CD4-positive, alpha-beta T cell treated with Interferon alpha-2 for 1 hour (primary cell): ENCODE data around the gene FYCO1.

Experiments
- DNase-seq, 2 donors: peaks; one replicate each; pipeline ENCODE4 v3.0.0-alpha.2; 2020 to 2022

The FYCO1 gene

DNA sequence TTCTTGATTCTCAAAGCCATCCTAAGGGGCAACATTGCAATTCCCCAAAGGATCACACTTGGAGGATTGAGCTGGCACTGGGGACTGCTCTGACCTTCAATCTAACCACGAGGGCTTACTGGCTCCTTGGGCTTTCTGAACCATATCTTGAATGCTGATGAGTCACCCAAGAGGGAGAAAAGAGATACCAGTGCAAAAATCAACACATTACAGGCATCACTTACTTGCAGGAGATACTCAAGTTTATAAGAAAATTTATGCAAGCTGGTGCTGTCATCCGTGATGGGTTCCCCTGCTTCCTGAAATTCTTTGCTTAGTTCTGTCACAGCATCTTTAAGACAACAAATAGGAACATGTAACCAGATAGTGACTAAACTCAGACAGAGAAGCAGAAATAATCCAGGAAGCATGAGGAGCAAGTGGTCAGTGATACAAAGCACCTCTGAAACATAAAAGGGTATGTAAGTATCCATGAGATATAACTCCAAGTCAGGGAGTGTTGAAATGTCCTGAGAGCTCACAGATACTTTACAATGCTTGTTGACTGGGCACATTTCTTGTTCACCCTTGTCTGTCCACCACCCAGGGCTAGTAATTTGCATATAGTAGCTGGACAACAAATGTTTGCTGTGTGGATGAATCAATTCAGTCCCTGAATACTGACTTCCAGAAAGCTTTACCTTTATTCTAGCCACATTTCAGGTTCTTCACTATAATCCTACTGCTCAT lies 14.1 kb downstream of the FYCO1 start:
- no peak for DNase-seq

DNA sequence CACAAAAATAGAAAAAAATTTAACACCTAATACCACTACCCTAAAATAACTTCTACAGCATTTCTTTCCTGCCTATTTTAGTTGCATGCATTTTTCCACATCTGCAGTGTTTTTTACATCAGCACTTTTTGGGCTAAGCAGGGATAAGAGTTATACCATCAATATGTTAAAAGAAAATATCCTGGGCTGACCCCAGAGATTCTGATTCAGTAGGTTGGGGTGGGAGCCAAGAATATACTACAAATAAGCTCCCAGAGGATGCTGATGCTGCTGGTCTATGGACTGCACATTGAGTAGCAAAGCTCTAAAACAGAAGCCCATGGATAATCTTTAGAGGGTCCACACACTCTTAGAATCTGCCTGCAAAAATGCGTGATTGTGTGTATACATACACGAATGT lies 14.8 kb downstream of the FYCO1 start:
- no peak for DNase-seq

DNA sequence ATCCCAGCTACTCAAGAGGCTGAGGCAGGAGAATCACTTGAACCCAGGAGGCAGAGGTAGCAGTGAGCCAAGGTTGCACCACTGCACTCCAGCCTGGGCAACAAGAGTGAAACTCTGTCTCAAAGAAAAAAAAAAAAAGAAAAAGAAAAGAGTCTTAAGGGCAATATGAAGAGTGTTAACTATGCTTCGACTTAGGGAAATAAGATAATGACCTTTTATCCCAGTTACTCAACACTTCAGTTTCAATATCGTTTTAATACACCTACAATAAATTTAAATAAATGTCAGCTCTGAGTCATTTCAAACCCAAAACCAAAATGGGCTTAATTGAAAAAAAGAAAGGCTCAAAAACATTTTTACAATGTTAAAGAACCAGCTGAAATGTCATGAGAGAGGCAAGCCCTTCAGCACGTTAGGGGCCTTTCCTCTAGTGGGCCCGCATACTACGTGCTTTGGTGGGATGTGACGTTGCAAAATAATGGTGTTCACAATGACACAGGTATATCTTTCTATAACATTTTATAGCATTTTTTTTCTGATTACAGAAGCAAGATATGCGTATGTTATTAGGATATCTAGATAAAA lies 15.3 kb downstream of the FYCO1 start:
- no peak for DNase-seq

DNA sequence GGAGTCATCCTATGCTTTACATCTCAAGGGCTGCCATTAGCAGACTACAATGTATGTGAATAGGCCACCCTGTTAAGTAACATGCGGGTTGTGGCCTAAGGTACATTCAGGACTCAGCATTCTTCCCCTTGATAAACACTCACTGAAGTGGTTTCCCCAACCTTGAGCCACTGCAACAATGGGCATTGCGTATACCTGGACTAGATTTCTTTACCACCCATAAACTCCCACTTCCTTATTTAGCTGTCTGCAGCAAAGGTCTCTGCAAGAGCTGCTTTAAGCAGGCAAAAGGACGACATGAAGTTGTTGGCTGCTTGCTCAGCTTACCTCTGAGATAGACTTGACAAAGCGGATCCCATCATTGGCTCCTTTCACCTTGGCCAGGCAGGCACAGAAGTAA lies 16.2 kb downstream of the FYCO1 start:
- DNase-seq: no peak

DNA sequence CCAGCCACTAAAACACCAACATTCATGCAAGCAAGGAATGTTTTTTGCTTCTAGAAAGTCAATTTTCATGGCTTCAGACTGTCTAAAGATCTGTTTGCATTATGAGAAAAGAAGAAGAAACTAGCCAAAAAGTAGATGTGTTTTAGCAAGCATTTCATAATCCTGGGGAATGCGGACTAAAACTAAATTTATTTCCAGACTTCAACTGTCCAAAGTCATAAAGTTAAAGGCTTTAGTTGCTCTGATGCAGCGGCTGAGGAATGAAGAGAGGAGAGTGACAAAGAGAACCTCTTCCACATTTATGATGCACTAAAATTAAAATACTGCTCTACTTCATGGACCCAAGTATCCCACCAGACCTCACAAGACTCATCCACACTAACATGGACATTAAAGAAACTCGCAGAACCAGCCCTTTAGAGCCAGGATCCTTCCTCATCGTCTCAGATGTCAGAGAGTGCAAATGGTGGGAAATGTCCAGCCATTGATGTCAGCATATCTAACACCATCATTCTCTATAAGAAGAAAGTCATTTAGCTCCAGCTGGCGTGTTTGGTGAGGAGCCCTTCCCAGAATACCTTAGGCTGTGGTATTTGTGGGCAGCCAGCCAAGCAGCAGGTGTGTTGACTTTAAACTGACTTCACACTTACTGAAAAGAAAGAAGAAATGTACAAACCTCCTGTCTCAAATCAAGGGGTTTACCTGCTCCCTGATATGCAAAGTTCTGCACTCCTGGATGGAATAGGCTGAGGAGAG lies 17.4 kb downstream of the FYCO1 start:
- peak; percentile 43 to 64 for DNase-seq

DNA sequence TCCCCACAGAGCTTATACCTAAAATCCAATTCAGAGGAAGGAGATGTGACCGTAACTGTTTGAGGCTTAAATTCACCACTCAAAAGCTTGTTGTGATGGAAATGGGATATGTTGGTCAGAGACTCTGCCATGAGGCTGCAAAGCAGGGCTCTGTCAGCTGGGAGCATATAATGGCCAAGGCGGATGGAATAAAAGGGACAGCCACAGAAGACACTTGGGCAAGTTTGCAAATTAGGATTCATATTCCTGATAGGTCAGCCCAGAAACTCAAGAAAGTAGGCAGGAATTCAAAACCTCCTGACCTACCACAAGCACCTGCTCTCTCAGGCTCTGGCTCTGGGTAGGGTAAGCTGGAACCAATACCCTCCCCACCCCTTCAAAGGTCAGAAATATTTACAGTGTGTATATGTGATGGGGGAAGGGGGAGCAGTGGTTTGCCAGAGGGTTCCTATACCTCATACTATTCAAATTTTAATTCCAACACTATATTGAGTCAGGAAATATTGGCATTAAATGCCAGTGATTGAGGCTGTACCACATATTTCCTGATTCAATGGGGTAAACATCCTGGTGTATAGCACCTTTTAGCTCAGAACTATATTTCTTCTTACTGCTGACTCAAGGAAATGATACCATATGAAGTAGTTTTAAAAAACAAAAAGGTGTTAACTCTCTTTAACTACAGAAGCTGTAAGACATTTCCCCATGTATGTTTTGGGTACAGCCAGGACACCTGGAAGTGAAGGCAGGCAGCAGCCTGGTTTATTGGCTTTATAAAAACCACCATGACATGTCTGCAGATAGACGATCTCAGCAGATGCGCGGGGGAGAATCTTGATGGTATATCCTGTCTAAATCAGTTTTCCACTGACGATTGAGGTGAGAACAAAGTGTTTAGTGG lies 19.2 kb downstream of the FYCO1 start:
- DNase-seq: peak in 1 of 2 donors; percentile 57

DNA sequence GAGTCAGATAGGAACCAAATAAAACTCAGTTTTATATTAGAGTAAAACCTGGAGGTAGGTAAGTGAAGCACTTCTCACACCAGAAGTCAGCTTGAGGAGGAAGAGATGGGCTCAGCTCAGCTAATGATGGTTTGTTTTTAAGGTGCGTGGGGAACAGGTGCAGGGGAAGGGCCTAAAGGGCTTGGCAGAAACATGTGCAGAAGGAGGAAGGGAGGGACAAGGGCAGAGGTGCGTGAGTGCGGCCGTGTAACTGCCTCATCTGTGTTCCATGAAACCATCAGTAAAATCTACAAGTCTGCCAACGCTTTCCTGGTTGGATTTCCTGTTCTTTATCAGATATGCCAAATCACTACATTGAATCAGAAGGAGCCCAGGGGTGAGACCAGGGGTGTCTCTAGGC lies 19.9 kb downstream of the FYCO1 start:
- peak in 1 of 2 donors; percentile 28 for DNase-seq

DNA sequence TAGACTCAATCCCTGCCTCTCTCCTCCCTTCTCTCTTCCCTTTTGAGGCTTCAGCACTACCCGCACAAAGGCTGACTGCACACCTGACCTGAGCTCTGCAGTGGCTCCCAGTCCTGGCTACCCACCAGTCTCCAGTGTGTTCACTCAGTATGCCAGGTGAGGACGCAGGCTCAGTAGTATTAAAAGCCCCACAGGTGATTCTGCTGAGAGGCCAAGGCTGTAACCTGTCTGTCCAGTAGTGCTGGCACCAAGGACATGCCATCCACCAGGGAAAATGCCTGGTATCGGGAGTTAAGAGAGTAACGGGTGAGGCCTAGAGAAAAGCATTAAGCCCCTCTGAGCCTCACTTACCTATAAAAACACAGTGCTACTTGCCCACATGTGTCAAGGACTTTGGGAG lies 20.9 kb downstream of the FYCO1 start:
- DNase-seq: no peak

DNA sequence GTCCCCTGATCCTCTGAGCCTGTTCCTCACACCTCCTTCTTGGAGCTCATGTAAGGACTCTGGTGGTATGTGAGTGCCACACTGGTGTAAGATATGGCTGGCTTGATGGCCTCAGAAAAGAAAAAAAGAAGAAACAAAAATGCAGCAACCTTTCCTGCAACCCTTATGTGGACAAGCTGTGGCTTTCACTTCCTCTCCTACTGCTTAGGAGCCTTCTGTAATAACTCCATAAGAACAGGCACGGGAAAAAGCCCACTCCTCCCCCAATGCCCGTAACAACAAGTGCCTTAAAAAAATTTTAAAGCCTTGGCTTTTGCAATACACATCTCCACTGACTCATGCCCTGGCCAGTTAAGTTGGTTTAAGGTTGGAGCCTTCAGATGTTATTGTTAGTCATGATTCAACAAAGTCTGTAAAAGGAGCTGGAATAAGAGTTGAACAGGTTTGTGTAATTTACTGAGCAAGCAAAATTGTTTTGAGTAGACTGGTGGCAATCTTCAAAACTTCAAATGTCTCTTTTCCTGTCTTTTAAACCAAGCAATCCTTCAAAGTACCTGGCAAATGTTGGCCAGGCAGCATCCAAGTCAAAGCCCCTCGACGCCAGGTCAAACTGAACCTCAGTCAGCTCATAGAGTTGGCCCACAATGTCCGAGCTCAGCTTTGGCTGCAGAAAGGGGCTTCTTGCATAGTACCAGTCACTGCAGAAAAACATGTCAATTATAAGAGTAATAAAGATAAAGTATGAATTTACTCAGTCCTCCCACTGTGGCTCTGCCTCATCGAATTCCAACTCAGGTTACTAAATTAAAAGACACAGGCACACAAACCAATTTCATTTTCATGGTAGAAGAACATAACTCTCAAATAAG lies 22.9 kb downstream of the FYCO1 start:
- peak in 1 of 2 donors; percentile 51 for DNase-seq

DNA sequence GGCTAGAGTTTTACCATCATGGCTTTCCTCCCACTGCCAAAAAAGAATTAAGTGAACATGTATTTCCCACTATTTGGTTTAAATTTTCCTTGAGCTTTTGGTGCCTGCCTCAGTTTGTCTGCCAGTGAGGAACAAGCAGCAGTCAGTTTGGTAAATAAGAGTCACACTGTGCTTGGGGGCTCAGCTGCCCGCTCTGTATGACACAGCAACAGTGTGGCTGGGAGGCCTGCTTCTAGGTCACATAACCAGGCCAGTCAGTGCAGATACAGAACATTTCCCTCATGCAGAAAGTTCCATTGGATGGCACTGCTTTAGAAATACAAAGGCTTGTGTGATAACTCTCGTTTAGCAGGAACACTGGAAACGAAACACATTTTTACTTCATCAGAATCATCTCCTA lies 25.7 kb downstream of the FYCO1 start:
- DNase-seq: no peak

DNA sequence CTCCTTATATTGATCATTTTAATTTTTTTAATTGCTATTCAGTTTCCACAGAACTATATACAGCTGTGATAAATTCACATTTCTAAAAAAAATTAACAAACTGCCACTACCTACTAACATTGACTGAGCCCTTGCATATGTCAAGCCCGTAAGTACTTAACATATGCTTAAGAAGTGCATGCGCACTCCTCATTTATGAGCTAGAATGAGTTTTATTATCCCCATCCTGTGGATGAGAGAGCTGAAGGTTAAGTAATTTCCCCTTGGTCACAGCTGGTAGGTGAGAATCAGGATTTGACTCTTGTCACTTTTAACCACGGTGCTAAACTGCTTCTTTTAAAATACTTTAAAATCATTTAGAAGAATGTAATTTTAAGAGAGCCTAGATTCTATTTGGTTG lies 26.5 kb downstream of the FYCO1 start:
- DNase-seq: no peak

DNA sequence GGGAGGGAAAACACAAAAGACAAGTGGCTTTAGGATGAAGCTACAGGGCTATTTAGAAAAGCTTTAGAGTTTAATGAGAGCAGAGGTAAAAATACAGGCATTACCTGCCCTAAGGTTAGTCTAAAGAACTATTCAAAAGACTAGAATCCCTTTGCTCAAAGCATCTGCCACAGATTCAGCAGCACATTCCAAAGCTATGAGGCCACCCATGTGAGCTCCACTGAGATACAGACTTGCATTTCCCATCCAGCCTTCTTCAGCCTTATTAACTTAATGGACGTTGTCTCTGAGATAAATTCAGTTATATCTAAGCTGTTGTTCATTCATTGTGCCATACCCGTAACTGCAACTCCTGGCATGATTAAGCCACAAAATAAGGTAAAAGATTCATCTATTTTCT lies 26.9 kb downstream of the FYCO1 start:
- DNase-seq: no peak

DNA sequence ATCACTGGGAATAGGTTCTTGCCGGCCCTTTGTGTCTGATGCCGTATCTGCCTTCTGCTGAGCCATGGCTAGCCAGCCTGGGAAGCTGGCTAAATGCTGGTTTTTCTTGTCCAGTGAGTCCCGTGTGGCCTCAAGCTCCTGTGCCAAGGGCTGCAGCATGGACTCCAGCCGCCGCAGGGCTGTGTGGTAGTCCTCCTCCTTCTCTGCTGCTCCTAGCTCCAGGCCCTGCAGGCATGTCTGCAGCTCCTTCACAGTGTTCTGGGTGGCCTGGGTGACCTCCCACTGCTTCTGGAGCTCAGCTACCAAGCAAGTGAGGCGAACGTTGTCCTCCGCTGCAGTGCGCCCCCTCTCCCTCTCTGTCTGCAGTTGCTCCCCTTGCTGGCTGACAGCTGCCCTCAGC lies 27.5 kb downstream of the FYCO1 start:
- DNase-seq: no peak

DNA sequence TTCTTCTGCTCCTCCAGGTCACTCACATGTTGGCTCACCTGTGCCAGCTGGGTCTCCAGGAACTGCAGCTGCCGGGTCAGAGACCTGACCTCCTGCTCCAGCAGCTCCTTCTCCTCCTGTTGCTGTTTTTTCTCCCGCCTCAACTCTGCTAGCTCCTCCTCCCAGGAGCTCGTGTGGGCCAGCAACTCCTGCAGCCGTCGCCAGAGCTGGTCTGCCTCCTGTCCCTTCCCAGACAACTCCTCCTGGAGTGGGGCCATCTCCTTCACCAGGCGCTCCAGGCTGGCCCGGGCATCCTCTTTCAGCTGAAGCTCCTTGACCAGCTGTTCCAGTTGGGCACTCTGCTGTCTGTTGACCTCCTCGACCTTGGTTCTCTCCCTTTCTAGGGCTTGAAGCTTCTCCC lies 27.9 kb downstream of the FYCO1 start:
- no peak for DNase-seq

DNA sequence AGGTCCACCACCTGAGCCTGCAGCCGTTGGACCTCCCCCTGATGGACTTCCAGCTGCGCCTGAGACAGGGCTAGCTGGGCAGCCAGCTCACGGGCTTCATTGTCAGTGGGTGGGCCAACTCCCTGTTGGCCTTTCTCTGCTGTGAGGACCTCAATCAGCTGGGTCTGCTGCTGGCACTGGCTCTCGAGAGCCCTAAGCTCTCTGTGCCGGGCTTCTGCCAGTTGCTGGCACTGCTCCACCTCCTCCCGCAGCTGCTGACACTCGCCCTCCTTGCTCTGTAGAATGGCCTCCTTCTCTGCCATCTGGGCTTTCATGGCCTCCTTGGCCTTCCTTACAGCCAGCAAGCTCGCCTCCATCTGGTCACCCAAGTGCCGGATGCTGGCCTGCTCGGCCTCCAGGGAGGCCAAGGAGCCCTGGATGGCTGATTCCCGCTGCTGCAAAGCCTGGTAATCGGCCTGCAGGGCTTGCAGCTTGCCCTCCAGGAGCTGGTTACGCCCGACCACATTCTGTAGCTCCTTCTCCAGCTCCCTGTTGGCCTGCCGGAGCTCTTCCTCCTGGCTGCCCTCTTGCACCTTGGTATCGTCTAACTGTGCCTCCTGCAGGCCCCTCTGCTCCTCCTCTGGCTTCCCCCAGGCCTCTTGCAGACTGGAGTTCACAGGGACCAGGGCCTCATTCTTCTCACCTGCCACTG lies 28.5 kb downstream of the FYCO1 start:
- DNase-seq: no peak

DNA sequence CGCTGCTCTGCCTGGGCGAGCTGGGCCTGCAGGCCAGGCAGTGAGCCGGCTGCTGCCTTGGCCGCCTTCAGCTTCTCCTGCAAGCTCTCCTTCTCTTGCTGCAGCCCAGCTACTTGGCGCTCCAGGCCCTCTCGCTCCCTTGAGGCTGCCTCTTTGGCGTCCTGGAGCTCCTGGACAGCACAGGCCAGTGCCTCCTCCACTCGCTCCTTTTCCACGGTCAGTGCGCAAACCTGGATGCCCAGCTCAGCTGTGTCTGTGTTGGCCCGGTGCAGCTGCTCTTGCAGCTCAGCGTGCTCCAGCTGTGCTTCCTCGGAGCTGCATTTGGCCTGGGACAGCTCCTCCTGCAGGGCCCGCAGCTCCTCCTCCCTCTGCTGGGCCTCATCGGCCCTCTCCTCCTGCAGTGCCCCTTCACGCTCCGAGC lies 29.2 kb downstream of the FYCO1 start:
- no peak for DNase-seq

DNA sequence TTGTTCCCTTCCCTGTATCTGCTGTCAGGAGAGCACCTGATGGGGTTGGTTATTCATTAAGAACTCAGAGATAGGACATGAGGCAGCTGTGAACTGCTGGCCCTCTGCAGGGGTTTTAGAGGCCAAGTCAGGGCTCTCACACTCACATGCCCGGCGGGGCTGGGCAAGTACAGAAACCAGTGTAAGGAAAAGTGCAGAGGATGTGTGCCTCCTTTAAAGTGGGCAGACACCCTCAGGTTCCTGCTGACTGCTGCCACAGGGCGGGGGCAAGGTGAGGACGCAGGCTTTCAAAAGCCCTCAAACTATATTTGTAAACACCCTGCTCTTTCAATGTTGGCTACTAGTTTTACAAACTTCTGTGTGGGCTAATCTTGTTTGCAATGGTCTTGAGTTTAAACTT lies 30.0 kb downstream of the FYCO1 start:
- peak in 1 of 2 donors; percentile 47 for DNase-seq

DNA sequence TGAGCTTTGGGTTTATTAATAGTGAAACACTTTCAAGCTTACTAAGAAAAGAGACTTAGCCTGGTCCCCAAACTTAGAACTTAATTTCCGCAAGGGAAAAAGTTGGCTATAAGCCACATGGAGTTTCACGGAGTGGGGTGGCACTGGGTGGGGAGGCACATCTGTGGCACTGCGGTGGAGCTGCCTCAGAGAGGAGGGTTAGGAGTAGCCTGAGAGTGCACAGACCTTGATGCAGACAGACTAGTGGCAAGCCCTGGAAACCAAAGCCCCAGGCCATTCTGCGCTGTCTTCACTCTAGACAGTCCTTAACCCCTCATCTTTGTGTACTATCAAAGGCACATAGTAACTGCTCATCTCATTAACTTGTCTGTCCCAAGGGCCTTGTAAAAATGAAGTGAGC lies 30.4 kb downstream of the FYCO1 start:
- DNase-seq: no peak

DNA sequence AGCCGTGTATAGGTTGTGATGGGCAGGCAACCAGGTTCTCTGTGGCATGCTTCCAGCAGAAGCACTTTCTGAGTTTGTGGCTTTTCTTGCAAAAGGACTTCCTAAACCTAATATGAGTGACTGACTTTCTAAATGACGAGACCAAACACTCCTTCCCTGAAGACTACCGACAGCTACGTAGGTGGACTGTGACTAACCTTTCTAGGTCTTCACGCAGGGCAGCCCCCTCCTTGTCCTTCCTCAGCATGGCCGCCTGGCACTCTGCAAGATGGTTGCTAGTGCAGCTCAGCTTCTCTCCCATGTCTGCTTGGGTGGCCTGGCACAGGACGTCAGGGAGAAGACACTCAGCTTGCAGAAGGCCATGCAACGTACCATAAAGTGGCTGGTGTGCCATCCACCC lies 31.5 kb downstream of the FYCO1 start:
- no peak for DNase-seq

DNA sequence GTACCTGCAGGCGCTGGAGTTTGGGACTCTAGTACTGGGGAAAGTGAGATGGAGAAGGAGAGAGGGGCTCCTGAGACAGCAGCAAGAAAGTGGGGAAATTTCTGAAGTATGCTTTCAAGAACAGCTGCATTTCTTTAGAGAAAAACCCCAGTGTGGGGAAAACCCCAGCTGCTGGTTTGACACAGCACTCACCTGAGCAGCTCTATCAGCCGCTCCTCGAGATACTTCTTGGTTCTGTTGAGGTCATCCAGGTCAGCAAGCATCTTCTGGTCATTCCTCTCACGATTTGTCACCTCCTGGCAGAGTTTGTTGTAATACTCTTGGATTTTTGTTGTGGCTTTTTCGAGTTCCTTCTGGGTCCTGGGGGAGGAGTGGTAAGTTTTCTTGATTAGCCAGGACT lies 33.6 kb downstream of the FYCO1 start:
- DNase-seq: peak in 1 of 2 donors; percentile 39

DNA sequence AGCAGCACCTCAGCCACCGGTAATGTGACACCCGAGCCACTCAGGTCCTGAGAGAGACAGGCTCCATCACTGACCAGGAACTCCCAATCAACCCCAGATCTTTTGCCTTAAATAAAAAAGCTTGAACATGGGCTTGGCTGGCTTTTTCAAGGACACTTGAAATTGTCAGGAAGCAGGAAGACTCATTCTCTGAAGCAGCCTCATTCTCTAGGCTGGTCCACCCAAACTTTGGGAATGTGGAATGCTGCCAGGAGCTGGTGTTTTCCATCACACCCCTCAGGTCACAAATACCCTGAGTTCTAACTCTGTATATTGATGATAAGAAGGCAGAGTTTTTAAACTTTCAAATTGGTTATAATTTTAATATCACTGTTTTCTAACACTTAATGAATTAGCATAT lies 35.3 kb downstream of the FYCO1 start:
- no peak for DNase-seq

DNA sequence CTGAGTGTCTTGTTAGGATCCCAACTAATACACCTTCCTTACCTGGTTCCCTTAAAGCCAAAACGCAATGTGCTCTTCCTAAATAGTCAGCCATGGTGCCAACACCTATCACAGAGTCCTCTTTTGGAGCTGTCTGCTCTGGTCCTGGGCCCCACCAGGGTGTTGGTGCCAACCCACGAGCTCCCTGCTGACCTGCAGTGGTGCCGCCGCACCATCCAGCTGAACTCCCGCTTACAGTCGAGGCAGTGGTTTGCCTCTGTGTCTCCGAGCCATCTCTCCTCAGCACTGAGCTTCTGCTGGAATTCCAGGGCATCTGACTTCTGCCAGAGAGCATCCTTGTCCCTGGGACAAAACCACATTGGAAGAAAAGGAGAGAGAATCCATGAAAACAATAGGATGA lies 36.4 kb downstream of the FYCO1 start:
- DNase-seq: no peak
